Bronchial epithelial cell (primary cell): ENCODE data around the gene LAMC2. TPM values are rescaled to one million over a fixed set of nuclear protein-coding genes. Genes with fewer than 3 reads are reported as not detected.
A peak's percentile ranks its signal among the peaks of the same experiment; 100 is the strongest.

Source experiments
- DNase-seq: peaks from one replicate; pipeline ENCODE4 v3.0.0-alpha.2; 2010; ENCODE audit warnings: low read depth
- FAIRE-seq: peaks from 2 replicates; lab custom pipeline; 2011; peaks lifted over from hg19 to GRCh38; lab: Jason Lieb, UNC
- H3K27me3 ChIP-seq: 2 replicates; pipeline ENCODE4 v1.5.1; 2011; ENCODE audit warnings: low read length; ENCODE audit not compliant: control insufficient read depth, insufficient read depth
- H3K36me3 ChIP-seq: 2 replicates; pipeline ENCODE4 v1.5.1; 2011; ENCODE audit warnings: low read length; ENCODE audit not compliant: control insufficient read depth, insufficient read depth
- H3K4me3 ChIP-seq: 2 replicates; pipeline ENCODE4 v1.5.1; 2011; ENCODE audit warnings: mild to moderate bottlenecking, low read depth, low read length, control low read depth
- CTCF ChIP-seq: IDR thresholded peaks from 2 replicates; pipeline ENCODE4 v1.5.1; 2011; ENCODE audit warnings: mild to moderate bottlenecking, moderate library complexity, low read length, control low read depth, inconsistent platforms; ENCODE audit not compliant: insufficient read depth, severe bottlenecking
- total RNA-seq: library from RNA; depleted of rRNA; stranded (reverse); fragments of >200 nt; gene quantifications from 2 replicates; pipeline ENCODE4 v1.2.1, GENCODE V29; 2014

LAMC2 gene
- 1,014 and 1,840 TPM in 2 replicates for total RNA-seq

DNA sequence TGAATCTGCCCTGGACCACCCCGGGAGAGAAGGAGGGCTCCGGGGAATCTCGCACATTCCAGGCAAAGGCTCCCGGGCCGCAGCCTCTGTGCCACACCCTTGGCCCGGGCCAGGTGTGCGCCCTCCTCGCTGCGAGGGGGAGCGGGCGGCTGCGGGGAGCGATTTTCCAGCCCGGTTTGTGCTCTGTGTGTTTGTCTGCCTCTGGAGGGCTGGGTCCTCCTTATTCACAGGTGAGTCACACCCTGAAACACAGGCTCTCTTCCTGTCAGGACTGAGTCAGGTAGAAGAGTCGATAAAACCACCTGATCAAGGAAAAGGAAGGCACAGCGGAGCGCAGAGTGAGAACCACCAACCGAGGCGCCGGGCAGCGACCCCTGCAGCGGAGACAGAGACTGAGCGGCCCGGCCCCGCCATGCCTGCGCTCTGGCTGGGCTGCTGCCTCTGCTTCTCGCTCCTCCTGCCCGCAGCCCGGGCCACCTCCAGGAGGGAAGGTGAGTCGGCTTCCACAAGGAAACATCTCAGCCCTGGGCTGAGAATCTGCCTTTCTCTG, at the start of gene LAMC2:
Gene LAMC2 (plus strand): TSS at position 324 of the 550 bp plus-strand sequence. CDS start 89 bp downstream, at position 413.
- FAIRE-seq (no peak), DNase-seq (peak; percentile 98)
- TF ChIP-seq CTCF, result peak; percentile 74
- no peaks in the 10 kb centered on the region for H3K36me3 ChIP-seq
- H3K27me3 ChIP-seq, result no peaks in the 10 kb centered on the region
- peak within 1 kb of the TSS; percentile 91 for H3K4me3 ChIP-seq

DNA sequence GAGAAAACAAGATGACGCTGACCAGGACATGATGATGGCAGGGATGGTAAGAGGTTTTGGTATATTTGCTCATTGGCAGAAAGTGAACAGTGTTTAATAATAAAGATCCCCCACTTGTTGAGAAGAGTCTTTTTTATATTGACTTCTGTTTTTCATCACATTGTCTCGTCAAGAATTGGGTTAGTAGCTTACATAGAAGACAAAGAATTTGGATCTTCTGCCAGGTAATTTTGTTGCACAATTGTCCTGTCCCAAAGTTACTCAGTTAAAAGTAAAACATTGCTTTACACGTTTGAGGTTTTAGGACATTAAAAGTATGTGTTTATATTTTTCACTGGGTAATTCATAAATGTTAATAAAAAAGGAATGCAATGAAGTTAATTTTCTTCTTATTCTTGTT, 48.3 kb upstream of the LAMC2 start:
- no peak overlapping the region for H3K4me3 ChIP-seq
- H3K27me3 ChIP-seq, result no peaks in the 10 kb centered on the region
- FAIRE-seq, result no peak
- peaks cover 13% of the 10 kb centered on the region for H3K36me3 ChIP-seq
- no peak for DNase-seq
- TF ChIP-seq CTCF, result no peak

- no peak overlapping the region for H3K4me3 ChIP-seq
- no peak for TF ChIP-seq CTCF
- H3K27me3 ChIP-seq, result no peaks in the 10 kb centered on the region
- FAIRE-seq (no peak), DNase-seq (peak; percentile 50)
- peaks cover 12% of the 10 kb centered on the region for H3K36me3 ChIP-seq
Measured at GRCh38 chr1:183138301-183138700, 47.8 kb upstream of the LAMC2 start.

DNA sequence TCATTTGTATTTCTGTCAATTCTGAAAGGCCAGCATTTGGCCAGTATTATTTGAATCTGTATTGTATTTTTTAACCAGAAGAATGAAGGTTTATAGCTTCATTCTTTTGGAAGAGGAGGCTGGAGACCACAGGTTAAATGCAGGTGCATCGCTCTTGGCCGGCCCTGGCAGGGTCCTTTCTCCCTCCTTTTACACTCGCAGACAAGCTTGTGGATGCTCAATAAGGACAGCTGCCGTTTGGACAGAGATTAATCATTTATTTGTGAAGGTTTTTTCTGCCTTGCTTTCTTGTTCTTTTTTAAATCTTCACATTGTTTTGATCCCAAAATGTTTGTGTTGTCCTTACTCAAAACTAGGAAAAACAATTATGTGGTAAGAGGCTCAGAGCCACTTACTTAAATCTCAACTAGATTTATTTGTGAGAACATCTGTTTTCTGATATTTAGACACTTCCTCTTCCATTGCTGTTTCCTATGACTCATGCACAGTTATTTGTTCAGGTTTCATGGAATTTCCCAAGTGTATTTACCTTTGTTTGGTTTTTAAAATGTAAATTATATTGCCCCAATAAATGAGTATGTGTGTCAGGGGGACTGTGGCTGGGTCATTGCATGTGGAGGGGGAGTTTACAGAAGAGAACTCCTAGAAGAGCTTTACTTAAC, 46.7 kb upstream of the LAMC2 start:
- Histone ChIP-seq H3K27me3 (no peaks in the 10 kb centered on the region), H3K36me3 (peaks cover 10% of the 10 kb centered on the region), H3K4me3 (no peak overlapping the region)
- TF ChIP-seq CTCF, result no peak
- DNase-seq (peak; percentile 90), FAIRE-seq (no peak)

- Histone ChIP-seq H3K4me3 (no peak overlapping the region), H3K27me3 (no peaks in the 10 kb centered on the region), H3K36me3 (peaks cover 9% of the 10 kb centered on the region)
- TF ChIP-seq CTCF, result no peak
- FAIRE-seq (no peak), DNase-seq (no peak)
Measured at GRCh38 chr1:183140633-183141032, 45.4 kb upstream of the LAMC2 start.
